Progenitor cell of endocrine pancreas (in vitro differentiated cells): ENCODE results near the gene OXLD1. TPM values are rescaled to one million over a fixed set of nuclear protein-coding genes. Genes with fewer than 3 reads are reported as not detected.

Experiments
- DNase-seq: peaks from one replicate; pipeline ENCODE4 v3.0.0; 2021; ENCODE audit warnings: low spot score; ENCODE audit not compliant: unreplicated experiment
- H3K27ac Mint-ChIP-seq: 2 replicates; pipeline ENCODE4 v1.8.0; 2021; ENCODE audit warnings: mild to moderate bottlenecking, moderate library complexity, mixed read lengths
- H3K27me3 Mint-ChIP-seq: 2 replicates; pipeline ENCODE4 v1.8.0; 2021; ENCODE audit warnings: mixed read lengths
- H3K36me3 Mint-ChIP-seq: 2 replicates; pipeline ENCODE4 v1.8.0; 2022; ENCODE audit warnings: mixed read lengths; ENCODE audit not compliant: insufficient read depth
- H3K4me1 Mint-ChIP-seq: 2 replicates; pipeline ENCODE4 v1.8.0; 2021; ENCODE audit warnings: low read depth, mixed read lengths
- H3K4me3 Mint-ChIP-seq: 2 replicates; pipeline ENCODE4 v1.8.0; 2021; ENCODE audit warnings: low read depth, mild to moderate bottlenecking, moderate library complexity, mixed read lengths
- H3K9me3 Mint-ChIP-seq: 2 replicates; pipeline ENCODE4 v1.8.0; 2021; ENCODE audit warnings: low read depth, mixed read lengths
- CTCF ChIP-seq: fragments of 200-600 bp; sonication (generic); IDR thresholded peaks from one replicate; pipeline ENCODE4 v1.5.0; 2021; ENCODE audit warnings: antibody characterized with exemption, mild to moderate bottlenecking; ENCODE audit not compliant: unreplicated experiment
- total RNA-seq: library from RNA; stranded (reverse); gene quantifications from 2 replicates; pipeline ENCODE4 v1.2.1, GENCODE V29; 2021

The OXLD1 gene
- total RNA-seq, 1 donor from 2014 or later: 18.6 TPM

GRCh38 chr17:81652906-81653771 is 13.3 kb downstream of the OXLD1 start:
- H3K27me3 Mint-ChIP-seq: peaks cover 6% of the 10 kb centered on the region
- no peak overlapping the region for H3K27ac Mint-ChIP-seq
- no peak overlapping the region for H3K4me3 Mint-ChIP-seq

GRCh38 chr17:81651692-81652091 is 14.7 kb downstream of the OXLD1 start:
- Mint-ChIP-seq H3K4me1 (peaks cover 4% of the 10 kb centered on the region), H3K36me3 (no peaks in the 10 kb centered on the region), H3K27ac (no peak overlapping the region), H3K27me3 (peaks cover 12% of the 10 kb centered on the region), H3K4me3 (no peak overlapping the region), H3K9me3 (no peaks in the 10 kb centered on the region)
- no peak for TF ChIP-seq CTCF
- DNase-seq: no peak

More at GRCh38 chr17:81652906-81653771, 13.3 kb downstream of the OXLD1 start:
- DNase-seq: no peak
- no peak for TF ChIP-seq CTCF
- no peaks in the 10 kb centered on the region for H3K9me3 Mint-ChIP-seq
- H3K36me3 Mint-ChIP-seq: no peaks in the 10 kb centered on the region
- H3K4me1 Mint-ChIP-seq: peaks cover 4% of the 10 kb centered on the region

- no peak overlapping the region for H3K27ac Mint-ChIP-seq
- H3K4me3 Mint-ChIP-seq: no peak overlapping the region
- no peaks in the 10 kb centered on the region for H3K36me3 Mint-ChIP-seq
- peaks cover 4% of the 10 kb centered on the region for H3K4me1 Mint-ChIP-seq
- no peaks in the 10 kb centered on the region for H3K9me3 Mint-ChIP-seq
- TF ChIP-seq CTCF: no peak
- H3K27me3 Mint-ChIP-seq: peaks cover 13% of the 10 kb centered on the region
- no peak for DNase-seq
Measured at GRCh38 chr17:81650951-81651350, 15.5 kb downstream of the OXLD1 start.

- H3K9me3 Mint-ChIP-seq: no peaks in the 10 kb centered on the region
Measured at GRCh38 chr17:81648707-81649085, 17.7 kb downstream of the OXLD1 start.

More at GRCh38 chr17:81648707-81649085, 17.7 kb downstream of the OXLD1 start:
- Mint-ChIP-seq H3K27me3 (peaks cover 13% of the 10 kb centered on the region), H3K4me1 (peaks cover 4% of the 10 kb centered on the region), H3K4me3 (no peak overlapping the region), H3K27ac (no peak overlapping the region), H3K36me3 (no peaks in the 10 kb centered on the region)
- DNase-seq: no peak
- TF ChIP-seq CTCF: no peak
